AG04450 (cell line): ENCODE results near the gene S100A3. TPM values are rescaled to one million over a fixed set of nuclear protein-coding genes. Genes with fewer than 3 reads are reported as not detected.

ENCODE experiments used
- CTCF ChIA-PET: fragments of 300-600, 350-600 bp; formaldehyde crosslinking; extraction: SDS; loops from one replicate; lab custom pipeline; 2022; ENCODE audit warnings: antibody characterized with exemption, inconsistent platforms; lab: Charles Lee
- POLR2A ChIA-PET: fragments of 350-600 bp; formaldehyde crosslinking; extraction: SDS; loops from one replicate; lab custom pipeline; 2021; ENCODE audit warnings: antibody characterized with exemption, inconsistent platforms; lab: Yijun Ruan, JAX
- DNase-seq: peaks from one replicate; pipeline ENCODE4 v3.0.0-alpha.2; 2011; ENCODE audit warnings: low read depth, low spot score
- H3K27ac ChIP-seq: one replicate; pipeline ENCODE4 v1.5.1; 2012; ENCODE audit warnings: low read depth, low read length, control low read depth
- H3K27me3 ChIP-seq: one replicate; pipeline ENCODE4 v1.6.0; 2012; ENCODE audit warnings: low read length; ENCODE audit not compliant: control insufficient read depth, insufficient read depth
- H3K4me3 ChIP-seq: 2 replicates; pipeline ENCODE4 v1.5.1; 2011; ENCODE audit warnings: mild to moderate bottlenecking, low read depth, low read length, control low read depth
- H3K9me3 ChIP-seq: 2 replicates; pipeline ENCODE4 v1.5.1; 2012; ENCODE audit warnings: low read length; ENCODE audit not compliant: control insufficient read depth, insufficient read depth
- CTCF ChIP-seq: IDR thresholded peaks from 2 replicates; pipeline ENCODE4 v1.5.1; 2011; ENCODE audit warnings: low read depth, low read length, control low read depth, inconsistent platforms
- polyA plus RNA-seq: library from polyadenylated mRNA; depleted of rRNA; stranded (reverse); fragments of >200 nt; gene quantifications from 2 replicates; pipeline ENCODE4 v1.2.3, GENCODE V29; 2011

Gene S100A3
- polyA plus RNA-seq, 1 experiment, result 1.8 TPM

GRCh38 chr1:153550827-153551500, 1.9 kb upstream of the S100A3 start:
- H3K4me3 ChIP-seq, result no peak overlapping the region
- H3K27ac ChIP-seq, result no peak overlapping the region
- ChIA-PET POLR2A (interaction anchor here (0.7 to 1.5 kb wide), 2 partner anchors 15 kb away, joined by 3 read pairs; partner anchors contain the start of gene S100A6), CTCF (interaction anchor here (0.6 to 3.5 kb wide), 9 partner anchors 18 to 396 kb away, joined by 3 to 22 read pairs (median 10); partner anchors contain the start of genes DENND4B and S100A13)
- DNase-seq, result no peak
- H3K27me3 ChIP-seq, result no peaks in the 10 kb centered on the region
- TF ChIP-seq CTCF, result no peak
- no peaks in the 10 kb centered on the region for H3K9me3 ChIP-seq

GRCh38 chr1:153550398-153550758, 1.3 kb upstream of the S100A3 start:
- TF ChIP-seq CTCF, result no peak
- ChIA-PET CTCF (interaction anchor here (0.6 to 3.5 kb wide), 8 partner anchors 17 to 396 kb away, joined by 3 to 22 read pairs (median 7); partner anchors contain the start of genes DENND4B and S100A13), POLR2A (no interaction called here)
- Histone ChIP-seq H3K27me3 (no peaks in the 10 kb centered on the region), H3K27ac (peak overlapping the region; percentile 11), H3K9me3 (no peaks in the 10 kb centered on the region), H3K4me3 (no peak overlapping the region)
- DNase-seq, result no peak

- Histone ChIP-seq H3K27me3 (no peaks in the 10 kb centered on the region), H3K27ac (peak overlapping the region; percentile 65), H3K4me3 (no peak overlapping the region), H3K9me3 (no peaks in the 10 kb centered on the region; the same call in 1 of the 2 replicates)
- DNase-seq, result no peak
- no peak for TF ChIP-seq CTCF
- CTCF ChIA-PET, result interaction anchor here (1.1 to 3.5 kb wide), 5 partner anchors 17 to 77 kb away, joined by 3 to 22 read pairs (median 10); partner anchors contain the start of gene S100A13
- POLR2A ChIA-PET, result no interaction called here
Measured at GRCh38 chr1:153549741-153550397, 811 bp upstream of the S100A3 start.

GRCh38 chr1:153547560-153548551, 1.2 kb downstream of the S100A3 start:
- no peak overlapping the region for H3K27ac ChIP-seq
- ChIA-PET POLR2A (no interaction called here), CTCF (interaction anchor here (0.6 to 1.8 kb wide), 2 partner anchors 15 to 179 kb away, joined by 5 to 7 read pairs; no protein-coding TSS in a partner anchor)
- no peak for DNase-seq
- H3K27me3 ChIP-seq, result no peaks in the 10 kb centered on the region
- H3K4me3 ChIP-seq, result no peak overlapping the region
- no peaks in the 10 kb centered on the region; the same call in 1 of the 2 replicates for H3K9me3 ChIP-seq
- TF ChIP-seq CTCF, result no peak
